ENCODE measurements around the gene UHRF2.

Gene UHRF2

DNA sequence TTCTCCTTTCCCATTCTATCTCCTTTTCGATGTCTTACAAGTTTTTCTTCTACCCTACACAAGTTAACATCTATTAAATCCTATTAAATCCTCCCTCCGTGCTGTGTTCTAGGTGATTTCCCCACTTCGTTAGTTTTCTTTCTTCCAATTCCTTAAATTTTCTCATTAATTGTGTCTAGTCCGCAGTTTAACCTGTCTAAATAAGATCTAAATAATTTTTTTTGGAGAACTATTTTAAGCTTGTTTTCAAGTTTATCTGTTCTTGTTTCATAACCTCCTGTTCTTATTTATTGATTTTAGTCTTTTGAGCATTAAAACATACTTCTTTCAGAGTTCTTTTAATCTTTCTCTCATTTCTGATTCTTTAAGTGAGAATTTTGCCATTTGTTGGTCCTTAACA is 109.3 kb downstream of the UHRF2 start:
- Histone ChIP-seq H3K9ac (ENCODE audit: low read length) (no peak overlapping the region), H3K27me3 (replicated peaks; ENCODE audit: insufficient read depth, low read length) (no peaks in the 10 kb centered on the region), H3F3A (ENCODE audit: insufficient read depth, low read length) (no peaks in the 10 kb centered on the region), H3K9me2 (replicated peaks; ENCODE audit: insufficient read depth, low read length) (no peaks in the 10 kb centered on the region), H3K4me2 (ENCODE audit: low read depth, low read length) (no peak overlapping the region), H4K20me1 (ENCODE audit: insufficient read depth, low read length) (no peaks in the 10 kb centered on the region), H3K27ac (ENCODE audit: low read length) (no peak overlapping the region), H2AFZ (ENCODE audit: low read length) (no peak overlapping the region), H3K4me3 (ENCODE audit: low read length) (no peak overlapping the region), H3K36me3 (replicated peaks; ENCODE audit: insufficient read depth, low read length) (no peaks in the 10 kb centered on the region), H3K9me3 (replicated peaks; ENCODE audit: insufficient read depth, low read length) (no peaks in the 10 kb centered on the region), H3K79me2 (ENCODE audit: low read length) (no peaks in the 10 kb centered on the region), H3K4me1 (ENCODE audit: low read length) (no peaks in the 10 kb centered on the region)
- no peak for DNase-seq
- TF ChIP-seq, protein P1, sequence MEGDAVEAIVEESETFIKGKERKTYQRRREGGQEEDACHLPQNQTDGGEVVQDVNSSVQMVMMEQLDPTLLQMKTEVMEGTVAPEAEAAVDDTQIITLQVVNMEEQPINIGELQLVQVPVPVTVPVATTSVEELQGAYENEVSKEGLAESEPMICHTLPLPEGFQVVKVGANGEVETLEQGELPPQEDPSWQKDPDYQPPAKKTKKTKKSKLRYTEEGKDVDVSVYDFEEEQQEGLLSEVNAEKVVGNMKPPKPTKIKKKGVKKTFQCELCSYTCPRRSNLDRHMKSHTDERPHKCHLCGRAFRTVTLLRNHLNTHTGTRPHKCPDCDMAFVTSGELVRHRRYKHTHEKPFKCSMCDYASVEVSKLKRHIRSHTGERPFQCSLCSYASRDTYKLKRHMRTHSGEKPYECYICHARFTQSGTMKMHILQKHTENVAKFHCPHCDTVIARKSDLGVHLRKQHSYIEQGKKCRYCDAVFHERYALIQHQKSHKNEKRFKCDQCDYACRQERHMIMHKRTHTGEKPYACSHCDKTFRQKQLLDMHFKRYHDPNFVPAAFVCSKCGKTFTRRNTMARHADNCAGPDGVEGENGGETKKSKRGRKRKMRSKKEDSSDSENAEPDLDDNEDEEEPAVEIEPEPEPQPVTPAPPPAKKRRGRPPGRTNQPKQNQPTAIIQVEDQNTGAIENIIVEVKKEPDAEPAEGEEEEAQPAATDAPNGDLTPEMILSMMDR (IDR thresholded peaks at IDR 0.05; ENCODE audit: low read length): no peak
- TF ChIP-seq EZH2 (optimal IDR thresholded peaks at IDR 0.05; ENCODE audit: low read depth, low read length) (no peak), EZH2phosphoT487 (IDR thresholded peaks at IDR 0.05; ENCODE audit: low read length) (no peak)

DNA sequence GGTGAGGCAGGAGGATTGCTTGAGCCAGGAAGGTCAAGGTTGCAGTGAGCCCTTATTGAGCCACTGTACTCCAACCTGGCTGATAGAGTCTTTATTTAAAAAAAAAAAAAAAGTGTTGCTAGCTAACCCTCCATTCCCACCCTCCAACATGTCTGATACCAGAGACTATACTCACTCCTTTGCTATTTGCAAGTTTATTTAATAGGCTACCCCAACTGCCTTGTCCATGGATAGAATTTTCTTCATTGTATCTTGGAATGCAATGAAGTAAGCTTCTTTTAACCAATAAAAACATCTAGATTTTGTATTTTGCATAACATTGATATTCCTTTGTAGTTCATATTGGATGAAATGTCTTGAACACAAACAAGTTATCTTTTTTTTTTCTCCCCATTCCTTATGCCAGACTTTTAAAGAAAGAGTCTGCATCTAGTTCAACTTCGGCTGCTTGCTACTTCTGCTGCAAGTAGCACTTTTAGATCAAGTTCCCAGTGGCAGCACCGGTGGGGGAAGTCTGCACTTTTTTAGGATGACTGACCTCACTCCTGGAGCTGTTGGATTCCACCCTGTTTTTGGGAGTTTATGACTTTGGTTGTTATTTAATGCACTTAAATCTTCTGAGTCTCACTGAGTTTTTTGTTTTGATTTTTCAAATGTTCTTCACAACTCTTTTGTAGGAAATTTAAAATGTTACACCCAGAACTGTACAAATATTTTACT is 112.5 kb downstream of the UHRF2 start:
- H3K4me3 ChIP-seq (ENCODE audit: low read length): no peak overlapping the region
- DNase-seq: no peak
- H3K27me3 ChIP-seq (replicated peaks; ENCODE audit: insufficient read depth, low read length): no peaks in the 10 kb centered on the region
- no peaks in the 10 kb centered on the region for H3F3A ChIP-seq (ENCODE audit: insufficient read depth, low read length)
- H3K4me1 ChIP-seq (ENCODE audit: low read length): no peaks in the 10 kb centered on the region
- no peak overlapping the region for H3K4me2 ChIP-seq (ENCODE audit: low read depth, low read length)
- TF ChIP-seq, protein P1 (IDR thresholded peaks at IDR 0.05; ENCODE audit: low read length): no peak
- TF ChIP-seq EZH2 (optimal IDR thresholded peaks at IDR 0.05; ENCODE audit: low read depth, low read length): no peak
- no peak for TF ChIP-seq EZH2phosphoT487 (IDR thresholded peaks at IDR 0.05; ENCODE audit: low read length)
- no peaks in the 10 kb centered on the region for H3K79me2 ChIP-seq (ENCODE audit: low read length)
- no peak overlapping the region for H3K9ac ChIP-seq (ENCODE audit: low read length)
- H3K27ac ChIP-seq (ENCODE audit: low read length): no peak overlapping the region
- H3K9me3 ChIP-seq (replicated peaks; ENCODE audit: insufficient read depth, low read length): no peaks in the 10 kb centered on the region
- no peaks in the 10 kb centered on the region for H4K20me1 ChIP-seq (ENCODE audit: insufficient read depth, low read length)
- H3K9me2 ChIP-seq (replicated peaks; ENCODE audit: insufficient read depth, low read length): no peaks in the 10 kb centered on the region
- H3K36me3 ChIP-seq (replicated peaks; ENCODE audit: insufficient read depth, low read length): no peaks in the 10 kb centered on the region
- H2AFZ ChIP-seq (ENCODE audit: low read length): no peak overlapping the region

GRCh38 chr9:6535594-6535993 is 122.6 kb downstream of the UHRF2 start:
- Histone ChIP-seq H3K4me2 (ENCODE audit: low read depth, low read length) (no peak overlapping the region), H2AFZ (ENCODE audit: low read length) (no peak overlapping the region), H3K27ac (ENCODE audit: low read length) (no peak overlapping the region), H3K79me2 (ENCODE audit: low read length) (no peaks in the 10 kb centered on the region), H3K4me1 (ENCODE audit: low read length) (no peaks in the 10 kb centered on the region), H3K9ac (ENCODE audit: low read length) (no peak overlapping the region), H3K4me3 (ENCODE audit: low read length) (no peak overlapping the region), H4K20me1 (ENCODE audit: insufficient read depth, low read length) (no peaks in the 10 kb centered on the region), H3K9me3 (replicated peaks; ENCODE audit: insufficient read depth, low read length) (no peaks in the 10 kb centered on the region), H3K36me3 (replicated peaks; ENCODE audit: insufficient read depth, low read length) (no peaks in the 10 kb centered on the region; the same call in 1 of the 2 replicates), H3K9me2 (replicated peaks; ENCODE audit: insufficient read depth, low read length) (no peaks in the 10 kb centered on the region), H3F3A (ENCODE audit: insufficient read depth, low read length) (no peaks in the 10 kb centered on the region), H3K27me3 (replicated peaks; ENCODE audit: insufficient read depth, low read length) (no peaks in the 10 kb centered on the region)
- no peak for DNase-seq
- TF ChIP-seq, protein P1 (IDR thresholded peaks at IDR 0.05; ENCODE audit: low read length): no peak
- TF ChIP-seq EZH2phosphoT487 (IDR thresholded peaks at IDR 0.05; ENCODE audit: low read length) (no peak), EZH2 (optimal IDR thresholded peaks at IDR 0.05; ENCODE audit: low read depth, low read length) (no peak)

All from MM.1S (cell line).